ENCODE results near the gene DRD3. TPM values are rescaled to one million over a fixed set of nuclear protein-coding genes. Genes with fewer than 3 reads are reported as not detected.

DRD3 gene
- polyA plus RNA-seq, 1 experiment: not detected

GRCh38 chr3:114143817-114144216 lies 35.0 kb downstream of the DRD3 start:
- ChIA-PET CTCF (interaction anchor here (1.1 to 1.7 kb wide), 3 partner anchors 9 to 299 kb away, joined by 4 to 8 read pairs (median 5); no protein-coding TSS in a partner anchor), POLR2A (no interaction called here)
- no peaks in the 10 kb centered on the region for H3K27me3 ChIP-seq (ENCODE audit: control insufficient read depth, insufficient read depth, low read length)
- no peaks in the 10 kb centered on the region for H3K9me3 ChIP-seq (ENCODE audit: control insufficient read depth, insufficient read depth, low read length)
- H3K4me3 ChIP-seq (ENCODE audit: low read depth, low read length): no peak overlapping the region
- DNase-seq (ENCODE audit: low read depth, low spot score): no peak
- H3K27ac ChIP-seq (ENCODE audit: low read depth, low read length): no peak overlapping the region
- TF ChIP-seq CTCF (IDR thresholded peaks at IDR 0.05; ENCODE audit: low read depth, low read length): no peak

- Histone ChIP-seq H3K4me3 (ENCODE audit: low read depth, low read length) (no peak overlapping the region), H3K27ac (ENCODE audit: low read depth, low read length) (no peak overlapping the region), H3K27me3 (ENCODE audit: control insufficient read depth, insufficient read depth, low read length) (peaks cover 2% of the 10 kb centered on the region), H3K9me3 (ENCODE audit: control insufficient read depth, insufficient read depth, low read length) (no peaks in the 10 kb centered on the region)
- TF ChIP-seq CTCF (IDR thresholded peaks at IDR 0.05; ENCODE audit: low read depth, low read length): no peak
- CTCF ChIA-PET: no interaction called here
- DNase-seq (ENCODE audit: low read depth, low spot score): no peak
- POLR2A ChIA-PET: no interaction called here
Measured at GRCh38 chr3:114139836-114140235, 39.0 kb downstream of the DRD3 start.

GRCh38 chr3:114133947-114134346 lies 44.9 kb downstream of the DRD3 start:
- H3K9me3 ChIP-seq (ENCODE audit: control insufficient read depth, insufficient read depth, low read length): no peaks in the 10 kb centered on the region
- DNase-seq (ENCODE audit: low read depth, low spot score): no peak
- no peak overlapping the region for H3K4me3 ChIP-seq (ENCODE audit: low read depth, low read length)
- H3K27me3 ChIP-seq (ENCODE audit: control insufficient read depth, insufficient read depth, low read length): peaks cover 5% of the 10 kb centered on the region
- POLR2A ChIA-PET: no interaction called here
- no peak for TF ChIP-seq CTCF (IDR thresholded peaks at IDR 0.05; ENCODE audit: low read depth, low read length)
- H3K27ac ChIP-seq (ENCODE audit: low read depth, low read length): no peak overlapping the region
- CTCF ChIA-PET: no interaction called here

GRCh38 chr3:114132500-114132899 lies 46.4 kb downstream of the DRD3 start:
- no peak for DNase-seq (ENCODE audit: low read depth, low spot score)
- H3K4me3 ChIP-seq (ENCODE audit: low read depth, low read length): no peak overlapping the region
- no peaks in the 10 kb centered on the region for H3K9me3 ChIP-seq (ENCODE audit: control insufficient read depth, insufficient read depth, low read length)
- no peak overlapping the region for H3K27ac ChIP-seq (ENCODE audit: low read depth, low read length)
- ChIA-PET POLR2A (no interaction called here), CTCF (no interaction called here)
- H3K27me3 ChIP-seq (ENCODE audit: control insufficient read depth, insufficient read depth, low read length): peaks cover 3% of the 10 kb centered on the region
- no peak for TF ChIP-seq CTCF (IDR thresholded peaks at IDR 0.05; ENCODE audit: low read depth, low read length)

- Histone ChIP-seq H3K27me3 (ENCODE audit: control insufficient read depth, insufficient read depth, low read length) (peaks cover under 1% of the 10 kb centered on the region), H3K27ac (ENCODE audit: low read depth, low read length) (no peak overlapping the region), H3K4me3 (ENCODE audit: low read depth, low read length) (no peak overlapping the region), H3K9me3 (ENCODE audit: control insufficient read depth, insufficient read depth, low read length) (no peaks in the 10 kb centered on the region)
- ChIA-PET CTCF (no interaction called here), POLR2A (no interaction called here)
- TF ChIP-seq CTCF (IDR thresholded peaks at IDR 0.05; ENCODE audit: low read depth, low read length): no peak
- no peak for DNase-seq (ENCODE audit: low read depth, low spot score)
Measured at GRCh38 chr3:114128826-114129225, 50.0 kb downstream of the DRD3 start.
